ENCODE data around the gene LANCL2.

- TF ChIP-seq GATA2 (IDR thresholded peaks at IDR 0.05; ENCODE audit: low read depth, low read length) (no peak), GATA3 (IDR thresholded peaks at IDR 0.05; ENCODE audit: low read depth, low read length) (no peak)
Measured at GRCh38 chr7:55429835-55430499, 64.8 kb downstream of the LANCL2 start.

Measured in SH-SY5Y (cell line).